SK-N-SH (cell line): ENCODE measurements around the gene TEX19. TPM values are rescaled to one million over a fixed set of nuclear protein-coding genes. Genes with fewer than 3 reads are reported as not detected.

Experiments used
- CHD2 ChIP-seq: fragments of 150-350 bp; IDR thresholded peaks from 2 replicates; pipeline ENCODE4 v1.6.1; 2018; ENCODE audit warnings: low read length; ENCODE audit not compliant: partially characterized antibody
- ELF1 ChIP-seq: IDR thresholded peaks from 2 replicates; pipeline ENCODE4 v1.4.0; 2012
- EZH2phosphoT487 ChIP-seq: fragments of 200-600 bp; sonication (generic); IDR thresholded peaks from 2 replicates; pipeline ENCODE4 v1.6.1; 2017; ENCODE audit warnings: low read depth, mixed run types, mild to moderate bottlenecking, antibody characterized with exemption, moderate library complexity, borderline replicate concordance
- FOSL2 ChIP-seq: IDR thresholded peaks from 2 replicates; pipeline ENCODE4 v1.4.0; 2012; ENCODE audit warnings: low read depth, mild to moderate bottlenecking, moderate library complexity, borderline replicate concordance
- FOXJ3 ChIP-seq: sonication (generic); formaldehyde crosslinking; IDR thresholded peaks from 2 replicates; pipeline ENCODE4 v1.5.1; 2020; ENCODE audit warnings: mild to moderate bottlenecking, missing genetic modification reagents
- FOXM1 ChIP-seq: IDR thresholded peaks from 2 replicates; pipeline ENCODE4 v1.4.0; 2012; ENCODE audit warnings: low read depth, mild to moderate bottlenecking
- GABPA ChIP-seq: IDR thresholded peaks from 2 replicates; pipeline ENCODE4 v1.4.0; 2012; ENCODE audit warnings: low read depth, mild to moderate bottlenecking
- GATA2 ChIP-seq: sonication (generic); formaldehyde crosslinking; IDR thresholded peaks from 2 replicates; pipeline ENCODE4 v1.5.0; 2020; ENCODE audit warnings: mild to moderate bottlenecking, missing genetic modification reagents
- MEF2A ChIP-seq: IDR thresholded peaks from 2 replicates; pipeline ENCODE4 v1.4.0; 2012; ENCODE audit warnings: low read depth, borderline replicate concordance
- MXI1 ChIP-seq: IDR thresholded peaks from 2 replicates; pipeline ENCODE4 v1.6.1; 2012; ENCODE audit warnings: mild to moderate bottlenecking, low read depth, low read length, improper control_type of control experiment
- NRF1 ChIP-seq: IDR thresholded peaks from 2 replicates; pipeline ENCODE4 v1.6.1; 2012; ENCODE audit warnings: low read depth, mild to moderate bottlenecking, low read length
- SIN3A ChIP-seq: IDR thresholded peaks from 2 replicates; pipeline ENCODE4 v1.6.1; 2012; ENCODE audit warnings: low read depth, mild to moderate bottlenecking, low read length, moderate library complexity, borderline replicate concordance
- SMC3 ChIP-seq: IDR thresholded peaks from 2 replicates; pipeline ENCODE4 v1.6.1; 2012; ENCODE audit warnings: low read depth, low read length, improper control_type of control experiment
- TAF1 ChIP-seq: IDR thresholded peaks from 2 replicates; pipeline ENCODE4 v1.6.1; 2012; ENCODE audit warnings: low read depth, mild to moderate bottlenecking, low read length, moderate library complexity, borderline replicate concordance
- YY1 ChIP-seq: IDR thresholded peaks from 2 replicates; pipeline ENCODE4 v1.4.0; 2012; ENCODE audit warnings: low read depth, mild to moderate bottlenecking
- polyA plus RNA-seq, 3 experiments: library from polyadenylated mRNA; depleted of rRNA; stranded (reverse); fragments of >200 nt; gene quantifications; 2 replicates each; pipeline ENCODE4 v1.2.3, GENCODE V29; 2012
- TF ChIP-seq, protein P1 (sequence below): IDR thresholded peaks from 2 replicates; pipeline ENCODE4 v1.4.0; 2012; ENCODE audit warnings: low read depth, borderline replicate concordance
- TF ChIP-seq, protein P2 (sequence below): IDR thresholded peaks from 2 replicates; pipeline ENCODE4; 2012
- TF ChIP-seq, protein P3 (sequence below): fragments of 150-350 bp; IDR thresholded peaks from 2 replicates; pipeline ENCODE4 v1.6.1; 2017; ENCODE audit warnings: antibody characterized with exemption, low read length, low read depth, borderline replicate concordance
- TF ChIP-seq, protein P4 (sequence below): IDR thresholded peaks from 2 replicates; pipeline ENCODE4 v1.4.0; 2012; ENCODE audit warnings: low read depth
- TF ChIP-seq, protein P5 (sequence below): fragments of 150-350 bp; IDR thresholded peaks from 2 replicates; pipeline ENCODE4 v1.6.1; 2016; ENCODE audit warnings: mild to moderate bottlenecking, low read depth, low read length

TEX19 gene
- polyA plus RNA-seq, 1 of the 3 experiments (the other 2 are of a cell fraction), result 0.10 TPM

DNA sequence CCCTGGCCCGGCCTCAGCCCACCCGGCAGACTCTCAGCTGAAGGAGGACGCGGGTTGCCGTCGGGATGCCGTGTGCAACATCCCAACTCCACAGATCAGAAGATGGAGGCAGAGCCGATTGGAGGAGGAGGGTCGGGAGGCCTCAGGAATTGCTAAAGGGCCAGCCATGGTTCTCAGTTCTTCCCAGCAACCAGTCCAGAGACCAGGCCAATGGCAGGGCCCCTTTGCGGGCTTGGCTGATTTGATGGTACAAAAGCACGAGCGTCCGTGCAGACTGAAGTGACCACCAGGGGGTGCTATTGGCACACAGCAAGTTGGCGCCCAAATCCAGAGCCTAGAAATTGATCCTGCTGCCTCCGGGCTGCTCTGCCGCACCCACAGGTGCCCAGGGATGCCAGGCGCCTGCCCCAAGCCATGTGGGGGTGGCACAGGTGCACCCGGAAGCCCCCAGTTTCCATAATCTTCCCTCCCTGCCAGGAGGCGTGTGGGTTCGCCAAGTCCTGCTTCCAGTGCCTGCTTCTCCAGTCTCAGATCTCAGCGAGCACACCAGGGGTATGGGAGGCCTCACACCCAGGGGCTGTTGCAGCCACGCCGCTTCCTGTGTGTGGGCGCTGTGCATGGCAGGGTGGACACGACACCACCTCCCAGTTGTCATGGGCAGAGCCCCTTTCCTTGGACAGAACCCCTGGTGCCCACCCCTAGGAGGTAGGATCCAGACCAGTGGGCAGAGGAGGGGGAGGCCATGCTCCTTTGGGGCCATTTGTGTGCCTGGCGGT is 7.1 kb upstream of the TEX19 start (continued):
- TF ChIP-seq NRF1, result peak; percentile 42; the same call in 1 of the 2 replicates
- no peak for TF ChIP-seq MEF2A
- TF ChIP-seq SIN3A, result no peak
- TF ChIP-seq, protein P1, sequence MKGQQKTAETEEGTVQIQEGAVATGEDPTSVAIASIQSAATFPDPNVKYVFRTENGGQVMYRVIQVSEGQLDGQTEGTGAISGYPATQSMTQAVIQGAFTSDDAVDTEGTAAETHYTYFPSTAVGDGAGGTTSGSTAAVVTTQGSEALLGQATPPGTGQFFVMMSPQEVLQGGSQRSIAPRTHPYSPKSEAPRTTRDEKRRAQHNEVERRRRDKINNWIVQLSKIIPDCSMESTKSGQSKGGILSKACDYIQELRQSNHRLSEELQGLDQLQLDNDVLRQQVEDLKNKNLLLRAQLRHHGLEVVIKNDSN, result no peak
- peak; percentile 69 for TF ChIP-seq MXI1
- TF ChIP-seq, protein P2, sequence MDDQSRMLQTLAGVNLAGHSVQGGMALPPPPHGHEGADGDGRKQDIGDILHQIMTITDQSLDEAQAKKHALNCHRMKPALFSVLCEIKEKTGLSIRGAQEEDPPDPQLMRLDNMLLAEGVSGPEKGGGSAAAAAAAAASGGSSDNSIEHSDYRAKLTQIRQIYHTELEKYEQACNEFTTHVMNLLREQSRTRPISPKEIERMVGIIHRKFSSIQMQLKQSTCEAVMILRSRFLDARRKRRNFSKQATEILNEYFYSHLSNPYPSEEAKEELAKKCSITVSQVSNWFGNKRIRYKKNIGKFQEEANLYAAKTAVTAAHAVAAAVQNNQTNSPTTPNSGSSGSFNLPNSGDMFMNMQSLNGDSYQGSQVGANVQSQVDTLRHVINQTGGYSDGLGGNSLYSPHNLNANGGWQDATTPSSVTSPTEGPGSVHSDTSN, result no peak
- TF ChIP-seq GATA2 (CRISPR knock-in tag), result no peak
- peak; percentile 99 for TF ChIP-seq SMC3
- TF ChIP-seq, protein P3, sequence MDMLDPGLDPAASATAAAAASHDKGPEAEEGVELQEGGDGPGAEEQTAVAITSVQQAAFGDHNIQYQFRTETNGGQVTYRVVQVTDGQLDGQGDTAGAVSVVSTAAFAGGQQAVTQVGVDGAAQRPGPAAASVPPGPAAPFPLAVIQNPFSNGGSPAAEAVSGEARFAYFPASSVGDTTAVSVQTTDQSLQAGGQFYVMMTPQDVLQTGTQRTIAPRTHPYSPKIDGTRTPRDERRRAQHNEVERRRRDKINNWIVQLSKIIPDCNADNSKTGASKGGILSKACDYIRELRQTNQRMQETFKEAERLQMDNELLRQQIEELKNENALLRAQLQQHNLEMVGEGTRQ, result no peak
- no peak for TF ChIP-seq YY1
- TF ChIP-seq, protein P4, sequence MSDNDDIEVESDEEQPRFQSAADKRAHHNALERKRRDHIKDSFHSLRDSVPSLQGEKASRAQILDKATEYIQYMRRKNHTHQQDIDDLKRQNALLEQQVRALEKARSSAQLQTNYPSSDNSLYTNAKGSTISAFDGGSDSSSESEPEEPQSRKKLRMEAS, result no peak
- TF ChIP-seq FOXJ3 (CRISPR knock-in tag), result no peak
- no peak for TF ChIP-seq ELF1
- TF ChIP-seq, protein P5, sequence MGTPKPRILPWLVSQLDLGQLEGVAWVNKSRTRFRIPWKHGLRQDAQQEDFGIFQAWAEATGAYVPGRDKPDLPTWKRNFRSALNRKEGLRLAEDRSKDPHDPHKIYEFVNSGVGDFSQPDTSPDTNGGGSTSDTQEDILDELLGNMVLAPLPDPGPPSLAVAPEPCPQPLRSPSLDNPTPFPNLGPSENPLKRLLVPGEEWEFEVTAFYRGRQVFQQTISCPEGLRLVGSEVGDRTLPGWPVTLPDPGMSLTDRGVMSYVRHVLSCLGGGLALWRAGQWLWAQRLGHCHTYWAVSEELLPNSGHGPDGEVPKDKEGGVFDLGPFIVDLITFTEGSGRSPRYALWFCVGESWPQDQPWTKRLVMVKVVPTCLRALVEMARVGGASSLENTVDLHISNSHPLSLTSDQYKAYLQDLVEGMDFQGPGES, result no peak
- TF ChIP-seq TAF1, result no peak
- no peak for TF ChIP-seq FOXM1
- peak; percentile 23 for TF ChIP-seq CHD2
- no peak for TF ChIP-seq GABPA
- TF ChIP-seq EZH2phosphoT487, result no peak
- no peak for TF ChIP-seq FOSL2
